Panc1 (cell line): ENCODE measurements around the gene RAPGEFL1. TPM values are rescaled to one million over a fixed set of nuclear protein-coding genes. Genes with fewer than 3 reads are reported as not detected.

ENCODE experiments used
- ATAC-seq: fragments of 200-7000 bp; cut with Tn5 transposase; 2 replicates; pipeline ENCODE4 v1.9.1; 2020; ENCODE audit warnings: mild to moderate bottlenecking, moderate library complexity
- Bru-seq: library from RNA; stranded (reverse); fragments of 400-500 nt; gene quantifications from one replicate; lab custom pipeline; 2021; lab: Mats Ljungman, UMichigan
- BruChase-seq, 2 experiments: library from RNA; stranded (reverse); fragments of 400-500 nt; gene quantifications; one replicate each; lab custom pipeline; 2021; lab: Mats Ljungman, UMichigan
- BruUV-seq: library from RNA; stranded (reverse); fragments of 400-500 nt; replicated peaks from 2 replicates; lab custom pipeline; 2021; lab: Mats Ljungman, UMichigan
- CTCF ChIA-PET: fragments of 300-600 bp; sonication (Branson Sonifier 250); formaldehyde crosslinking; loops from one replicate; lab custom pipeline; 2022; ENCODE audit warnings: antibody characterized with exemption; lab: Charles Lee
- POLR2A ChIA-PET: fragments of 300-600 bp; sonication (Branson Sonifier 250); formaldehyde crosslinking; loops from one replicate; lab custom pipeline; 2022; ENCODE audit warnings: antibody characterized with exemption; lab: Charles Lee
- DNase-seq: peaks from one replicate; pipeline ENCODE4 v3.0.0-alpha.2; 2010; ENCODE audit warnings: low read depth, low spot score
- H3K27ac ChIP-seq: 2 replicates; pipeline ENCODE4 v1.5.1; 2011; ENCODE audit warnings: mild to moderate bottlenecking, low read length, inconsistent platforms
- H3K27me3 ChIP-seq: fragments of 200-500 bp; sonication (Bioruptor generic); 2 replicates; pipeline ENCODE4 v1.6.0; 2014; ENCODE audit warnings: low read length, inconsistent platforms; ENCODE audit not compliant: control insufficient read depth, insufficient read depth
- H3K36me3 ChIP-seq: fragments of 200-500 bp; sonication (Bioruptor generic); 2 replicates; pipeline ENCODE4 v1.5.1; 2014; ENCODE audit warnings: inconsistent platforms, mild to moderate bottlenecking, low read length, moderate library complexity; ENCODE audit not compliant: control insufficient read depth, insufficient read depth
- H3K4me1 ChIP-seq: 2 replicates; pipeline ENCODE4 v1.5.1; 2011; ENCODE audit warnings: inconsistent platforms, mild to moderate bottlenecking, low read length, moderate library complexity; ENCODE audit not compliant: control insufficient read depth, insufficient read depth
- H3K4me3 ChIP-seq, 2 experiments: 2 replicates each; pipeline ENCODE4 v1.5.1; 2011 to 2012; ENCODE audit warnings: low read depth in 2 of 2, low read length in 2 of 2, mild to moderate bottlenecking in 2 of 2, inconsistent platforms in 1 of 2, moderate library complexity in 1 of 2
- H3K9me3 ChIP-seq: fragments of 200-500 bp; sonication (Bioruptor generic); 2 replicates; pipeline ENCODE4 v1.5.1; 2014; ENCODE audit warnings: low read depth, mild to moderate bottlenecking, inconsistent platforms, low read length, moderate library complexity; ENCODE audit not compliant: control insufficient read depth, insufficient read depth
- CTCF ChIP-seq: fragments of 450-650 bp; IDR thresholded peaks from 2 replicates; pipeline ENCODE4 v1.5.1; 2017; ENCODE audit warnings: mild to moderate bottlenecking
- POLR2AphosphoS5 ChIP-seq: IDR thresholded peaks from 2 replicates; pipeline ENCODE4 v1.6.1; 2012; ENCODE audit warnings: mild to moderate bottlenecking, low read depth, low read length, moderate library complexity
- REST ChIP-seq, 2 experiments: IDR thresholded peaks; 2 replicates each; pipeline ENCODE4 v1.6.1; 2011 to 2012; ENCODE audit warnings: low read depth in 2 of 2, control low read depth in 1 of 2, low read length in 1 of 2, mild to moderate bottlenecking in 1 of 2, moderate library complexity in 1 of 2; ENCODE audit not compliant: insufficient read depth in 1 of 2
- SIN3A ChIP-seq: IDR thresholded peaks from 2 replicates; pipeline ENCODE4 v1.6.1; 2012; ENCODE audit warnings: low read depth, mild to moderate bottlenecking, low read length, moderate library complexity, borderline replicate concordance; ENCODE audit not compliant: insufficient read depth
- TCF7L2 ChIP-seq: IDR thresholded peaks from 2 replicates; pipeline ENCODE4 v1.6.1; 2011; ENCODE audit warnings: mild to moderate bottlenecking, low read depth, low read length, inconsistent platforms
- in situ Hi-C: cut with HindIII; loops from 2 replicates; pipeline ENCODE4 v1.10.0; 2016; ENCODE audit warnings: low sequenced_read_pairs, low pct_unique_long_range_greater_than_20kb
- intact Hi-C: fragments of 100-400 bp; cut with micrococcal nuclease; formaldehyde crosslinking; loops from one replicate; pipeline ENCODE4 v1.10.0; 2022; ENCODE audit not compliant: unreplicated experiment
- long read RNA-seq: library from polyadenylated mRNA; unstranded; transcript quantifications from one replicate; pipeline ENCODE4 v2.0.0, GENCODE V29; 2021; ENCODE audit not compliant: unreplicated experiment
- polyA plus RNA-seq: library from polyadenylated mRNA; unstranded; fragments of >200 nt; gene quantifications from one replicate; pipeline ENCODE4 v1.2.1, GENCODE V29; 2012; ENCODE audit warnings: missing spikeins; ENCODE audit not compliant: insufficient read length
- total RNA-seq: library from RNA; stranded (reverse); gene quantifications from one replicate; pipeline ENCODE4 v1.2.1, GENCODE V29; 2021; ENCODE audit not compliant: unreplicated experiment

RAPGEFL1 gene
- total RNA-seq (6.5 TPM), Bru-seq, nascent RNA (percentile 56 among the genes with signal in this experiment), BruChase-seq, experiment 1, labeled RNA remaining after a 2-hour chase (percentile 67 among the genes with signal in this experiment), BruChase-seq, experiment 2, labeled RNA remaining after a 6-hour chase (percentile 64 among the genes with signal in this experiment)
- 3.3 TPM for polyA plus RNA-seq
- long read RNA-seq, partial matches to known transcripts: 1 of 4 reads
- long read RNA-seq, other reads (novel, unspliced or antisense): 2 of 4 reads

GRCh38 chr17:40177275-40177874, at the start of gene RAPGEFL1:
RAPGEFL1 (plus strand) TSS chr17:40177470; CDS start chr17:40177862, 392 bp downstream.
- POLR2A ChIA-PET: no interaction called here
- DNase-seq: no peak
- in situ Hi-C loops: no loop called here

More at GRCh38 chr17:40177275-40177874, at the start of gene RAPGEFL1:
- BruUV-seq: no TSS peak
- Histone ChIP-seq H3K4me1 (peaks cover 12% of the 10 kb centered on the region), H3K27ac (no peak within 1 kb of the TSS), H3K4me3 (peak within 1 kb of the TSS in 1 of 2 experiments; percentile 16; a peak in 1 of 4 replicates), H3K9me3 (no peaks in the 10 kb centered on the region), H3K36me3 (no peaks in the 10 kb centered on the region; the same call in 1 of the 2 replicates), H3K27me3 (no peaks in the 10 kb centered on the region)
- intact Hi-C loops: no loop called here
- CTCF ChIA-PET: no interaction called here
- no peak; the same call in 1 of the 2 replicates for TF ChIP-seq POLR2AphosphoS5
- no peak for TF ChIP-seq TCF7L2
- TF ChIP-seq CTCF: no peak
- no peak for TF ChIP-seq REST (IDR thresholded peaks at IDR 0.05; ENCODE audit: insufficient read depth in 1 of 2, low read depth in 2 of 2, low read length in 1 of 2)
- no peak for TF ChIP-seq SIN3A
- ATAC-seq: peak; percentile 72
